ENCODE measurements around the gene LGR4. TPM values are rescaled to one million over a fixed set of nuclear protein-coding genes. Genes with fewer than 3 reads are reported as not detected.

The LGR4 gene
- total and polyA plus RNA-seq, 5 experiments from 2014 or later = 0.13 to 1.3 (median 0.24) TPM

GRCh38 chr11:27465629-27466028 is 7.0 kb downstream of the LGR4 start:
- Mint-ChIP-seq H3K27ac (no peak overlapping the region), H3K4me3 (no peak overlapping the region), H3K4me1 (peaks cover 0 to 2% (median under 1%) of the 10 kb centered on the region in 4 donors), H3K9me3 (no peaks in the 10 kb centered on the region), H3K36me3 (no peaks in the 10 kb centered on the region), H3K27me3 (peaks cover 0 to 22% (median 7%) of the 10 kb centered on the region in 5 donors)
- DNase-seq (no peak), ATAC-seq (no peak)
- POLR2A ChIA-PET = no interaction called here

GRCh38 chr11:27464909-27465308 is 7.7 kb downstream of the LGR4 start:
- no peak overlapping the region for H3K27ac Mint-ChIP-seq
- no peaks in the 10 kb centered on the region for H3K9me3 Mint-ChIP-seq
- H3K4me3 Mint-ChIP-seq = no peak overlapping the region
- DNase-seq (no peak), ATAC-seq (no peak)
- no peaks in the 10 kb centered on the region for H3K36me3 Mint-ChIP-seq
- POLR2A ChIA-PET = no interaction called here
- peaks cover 0 to 25% (median 10%) of the 10 kb centered on the region in 5 donors for H3K27me3 Mint-ChIP-seq
- no peaks in the 10 kb centered on the region for H3K4me1 Mint-ChIP-seq

GRCh38 chr11:27464289-27464696 is 8.3 kb downstream of the LGR4 start:
- Mint-ChIP-seq H3K27me3 (peaks cover 0 to 23% (median 10%) of the 10 kb centered on the region in 5 donors), H3K4me1 (no peaks in the 10 kb centered on the region), H3K4me3 (no peak overlapping the region), H3K27ac (no peak overlapping the region), H3K36me3 (no peaks in the 10 kb centered on the region), H3K9me3 (no peaks in the 10 kb centered on the region)
- ATAC-seq = no peak
- DNase-seq = no peak
- POLR2A ChIA-PET = no interaction called here

GRCh38 chr11:27462543-27462942 is 10.0 kb downstream of the LGR4 start:
- H3K27ac Mint-ChIP-seq = no peak overlapping the region
- peaks cover 0 to 20% (median 6%) of the 10 kb centered on the region in 5 donors for H3K27me3 Mint-ChIP-seq
- H3K36me3 Mint-ChIP-seq = peaks cover 0 to 2% (median 0%) of the 10 kb centered on the region in 3 donors
- no peak overlapping the region for H3K4me3 Mint-ChIP-seq
- no peak for ATAC-seq
- H3K4me1 Mint-ChIP-seq = no peaks in the 10 kb centered on the region
- POLR2A ChIA-PET = no interaction called here
- DNase-seq = no peak
- H3K9me3 Mint-ChIP-seq = no peaks in the 10 kb centered on the region

- no peaks in the 10 kb centered on the region for H3K9me3 Mint-ChIP-seq
- H3K27me3 Mint-ChIP-seq = peaks cover 4 to 20% (median 7%) of the 10 kb centered on the region in 5 donors
- POLR2A ChIA-PET = no interaction called here
- H3K4me1 Mint-ChIP-seq = no peaks in the 10 kb centered on the region
- ATAC-seq = no peak
- DNase-seq = no peak
- H3K36me3 Mint-ChIP-seq = peaks cover 0 to 2% (median 0%) of the 10 kb centered on the region in 3 donors
- H3K4me3 Mint-ChIP-seq = no peak overlapping the region
- H3K27ac Mint-ChIP-seq = no peak overlapping the region
Observed at GRCh38 chr11:27460158-27460978, 12.2 kb downstream of the LGR4 start.

GRCh38 chr11:27459191-27459590 is 13.4 kb downstream of the LGR4 start:
- Mint-ChIP-seq H3K27ac (no peak overlapping the region), H3K9me3 (no peaks in the 10 kb centered on the region), H3K36me3 (peaks cover 0 to 2% (median 0%) of the 10 kb centered on the region in 3 donors), H3K4me3 (no peak overlapping the region), H3K27me3 (peaks cover 7 to 20% (median 11%) of the 10 kb centered on the region in 5 donors), H3K4me1 (no peaks in the 10 kb centered on the region)
- no peak for DNase-seq
- POLR2A ChIA-PET = no interaction called here
- ATAC-seq = no peak

GRCh38 chr11:27458182-27458581 is 14.4 kb downstream of the LGR4 start:
- H3K4me1 Mint-ChIP-seq = no peaks in the 10 kb centered on the region
- H3K36me3 Mint-ChIP-seq = peaks cover 0 to 2% (median 0%) of the 10 kb centered on the region in 3 donors
- DNase-seq (no peak), ATAC-seq (no peak)
- H3K4me3 Mint-ChIP-seq = no peak overlapping the region
- no peaks in the 10 kb centered on the region for H3K9me3 Mint-ChIP-seq
- H3K27me3 Mint-ChIP-seq = peaks cover 6 to 19% (median 11%) of the 10 kb centered on the region in 5 donors
- POLR2A ChIA-PET = no interaction called here
- H3K27ac Mint-ChIP-seq = no peak overlapping the region

- Mint-ChIP-seq H3K36me3 (peaks cover 0 to 2% (median 0%) of the 10 kb centered on the region in 3 donors), H3K4me1 (no peaks in the 10 kb centered on the region), H3K27ac (no peak overlapping the region), H3K27me3 (peaks cover 4 to 19% (median 11%) of the 10 kb centered on the region in 5 donors), H3K9me3 (no peaks in the 10 kb centered on the region), H3K4me3 (no peak overlapping the region)
- POLR2A ChIA-PET = no interaction called here
- ATAC-seq = no peak
- no peak for DNase-seq
Observed at GRCh38 chr11:27456795-27457329, 15.7 kb downstream of the LGR4 start.

- Mint-ChIP-seq H3K4me1 (no peaks in the 10 kb centered on the region), H3K36me3 (peaks cover 0 to 2% (median 0%) of the 10 kb centered on the region in 3 donors), H3K27me3 (peaks cover 4 to 19% (median 7%) of the 10 kb centered on the region in 5 donors), H3K4me3 (no peak overlapping the region), H3K27ac (no peak overlapping the region), H3K9me3 (no peaks in the 10 kb centered on the region)
- POLR2A ChIA-PET = no interaction called here
- ATAC-seq (no peak), DNase-seq (no peak)
Observed at GRCh38 chr11:27456140-27456794, 16.3 kb downstream of the LGR4 start.

- DNase-seq (no peak), ATAC-seq (no peak)
- H3K4me3 Mint-ChIP-seq = no peak overlapping the region
- H3K36me3 Mint-ChIP-seq = peaks cover 0 to 2% (median 0%) of the 10 kb centered on the region in 3 donors
- H3K27me3 Mint-ChIP-seq = peaks cover 4 to 19% (median 7%) of the 10 kb centered on the region in 5 donors
- H3K9me3 Mint-ChIP-seq = no peaks in the 10 kb centered on the region
- POLR2A ChIA-PET = no interaction called here
- no peak overlapping the region for H3K27ac Mint-ChIP-seq
- no peaks in the 10 kb centered on the region for H3K4me1 Mint-ChIP-seq
Observed at GRCh38 chr11:27455667-27456066, 16.9 kb downstream of the LGR4 start.

- no peaks in the 10 kb centered on the region for H3K4me1 Mint-ChIP-seq
- ATAC-seq (no peak), DNase-seq (no peak)
- H3K9me3 Mint-ChIP-seq = no peaks in the 10 kb centered on the region
- peaks cover 2 to 19% (median 4%) of the 10 kb centered on the region in 5 donors for H3K27me3 Mint-ChIP-seq
- H3K27ac Mint-ChIP-seq = no peak overlapping the region
- POLR2A ChIA-PET = no interaction called here
- H3K36me3 Mint-ChIP-seq = peaks cover 0 to 2% (median 0%) of the 10 kb centered on the region in 3 donors
- H3K4me3 Mint-ChIP-seq = no peak overlapping the region
Observed at GRCh38 chr11:27453701-27454100, 18.9 kb downstream of the LGR4 start.

- Mint-ChIP-seq H3K36me3 (no peaks in the 10 kb centered on the region), H3K27me3 (peaks cover 2 to 19% (median 4%) of the 10 kb centered on the region in 5 donors), H3K27ac (no peak overlapping the region), H3K4me3 (no peak overlapping the region), H3K9me3 (no peaks in the 10 kb centered on the region), H3K4me1 (no peaks in the 10 kb centered on the region)
- no peak for DNase-seq
- POLR2A ChIA-PET = no interaction called here
- no peak for ATAC-seq
Observed at GRCh38 chr11:27452147-27452546, 20.4 kb downstream of the LGR4 start.

- peaks cover 2 to 19% (median 4%) of the 10 kb centered on the region in 5 donors for H3K27me3 Mint-ChIP-seq
- no peaks in the 10 kb centered on the region for H3K4me1 Mint-ChIP-seq
- H3K4me3 Mint-ChIP-seq = no peak overlapping the region
- no peak overlapping the region for H3K27ac Mint-ChIP-seq
- DNase-seq (no peak), ATAC-seq (no peak)
- H3K36me3 Mint-ChIP-seq = no peaks in the 10 kb centered on the region
- POLR2A ChIA-PET = no interaction called here
- no peaks in the 10 kb centered on the region for H3K9me3 Mint-ChIP-seq
Observed at GRCh38 chr11:27451244-27451965, 21.2 kb downstream of the LGR4 start.
